22Rv1 (cell line): ENCODE results near the gene ITGB7.

ENCODE experiments used
- H3K27ac ChIP-seq: fragments of 450-650 bp; 2 replicates; pipeline ENCODE4 v1.5.1; 2017
- CTCF ChIP-seq: fragments of 450-650 bp; IDR thresholded peaks from 2 replicates; pipeline ENCODE4 v1.5.1; 2017; ENCODE audit warnings: mild to moderate bottlenecking
- ZFX ChIP-seq: fragments of 450-650 bp; IDR thresholded peaks from 2 replicates; pipeline ENCODE4 v1.6.1; 2017; ENCODE audit warnings: antibody characterized with exemption, borderline replicate concordance

ITGB7 gene

GRCh38 chr12:53214687-53215455 is 7.8 kb upstream of the ITGB7 start:
- H3K27ac ChIP-seq: no peak overlapping the region
- TF ChIP-seq ZFX (no peak), CTCF (no peak)

GRCh38 chr12:53214221-53214620 is 7.2 kb upstream of the ITGB7 start:
- TF ChIP-seq ZFX (no peak), CTCF (no peak)
- no peak overlapping the region for H3K27ac ChIP-seq

- TF ChIP-seq CTCF (peak; percentile 100), ZFX (no peak)
- no peak overlapping the region for H3K27ac ChIP-seq
These were observed 6.3 kb upstream of the ITGB7 start for GRCh38 chr12:53213348-53213747.

GRCh38 chr12:53212931-53213330 is 5.9 kb upstream of the ITGB7 start:
- H3K27ac ChIP-seq: no peak overlapping the region
- TF ChIP-seq CTCF (no peak), ZFX (no peak)

GRCh38 chr12:53211476-53212381 is 4.7 kb upstream of the ITGB7 start:
- no peak overlapping the region for H3K27ac ChIP-seq
- TF ChIP-seq CTCF: peak; percentile 60
- no peak for TF ChIP-seq ZFX

GRCh38 chr12:53210843-53211242 is 3.8 kb upstream of the ITGB7 start:
- H3K27ac ChIP-seq: no peak overlapping the region

More at GRCh38 chr12:53210843-53211242, 3.8 kb upstream of the ITGB7 start:
- no peak for TF ChIP-seq ZFX
- no peak for TF ChIP-seq CTCF
